Stimulated activated CD4-positive, alpha-beta T cell treated with anti-CD3 and anti-CD28 coated beads, Interleukin-4, amount 100 ng/mL, for 48 hours (primary cell): ENCODE data around the gene TRIO.
"Not testable (repeated sequence)": the region's sequence is repeated elsewhere in the genome, so short reads cannot be mapped to it uniquely, and the experiment has no call there.

Experiments
- DNase-seq, 2 donors: peaks; one replicate each; pipeline ENCODE4 v3.0.0-alpha.2; 2020; ENCODE audit warnings: low read depth in 2 of 2

The TRIO gene

GRCh38 chr5:14142827-14143545 lies at the start of gene TRIO:
Gene TRIO (plus strand): TSS chr5:14143342. CDS start chr5:14143726, 384 bp downstream.
- peak; percentile 77 to 78 for DNase-seq

GRCh38 chr5:14097380-14097779 lies 45.8 kb upstream of the TRIO start:
- DNase-seq = not testable (repeated sequence)

GRCh38 chr5:14097998-14098471 lies 45.1 kb upstream of the TRIO start:
- DNase-seq = no peak

GRCh38 chr5:14100281-14100680 lies 42.9 kb upstream of the TRIO start:
- no peak for DNase-seq

- DNase-seq = no peak
Measured at GRCh38 chr5:14101922-14102321, 41.2 kb upstream of the TRIO start.

GRCh38 chr5:14102666-14103065 lies 40.5 kb upstream of the TRIO start:
- no peak for DNase-seq

GRCh38 chr5:14105718-14106410 lies 37.3 kb upstream of the TRIO start:
- no peak for DNase-seq

GRCh38 chr5:14107536-14107935 lies 35.6 kb upstream of the TRIO start:
- no peak for DNase-seq

- DNase-seq = peak in 1 of 2 donors; percentile 1
Measured at GRCh38 chr5:14108170-14108996, 34.8 kb upstream of the TRIO start.

- peak; percentile 17 to 28 for DNase-seq
Measured at GRCh38 chr5:14109041-14109747, 33.9 kb upstream of the TRIO start.

GRCh38 chr5:14109771-14110170 lies 33.4 kb upstream of the TRIO start:
- no peak for DNase-seq

GRCh38 chr5:14110196-14110595 lies 32.9 kb upstream of the TRIO start:
- no peak for DNase-seq

- DNase-seq = no peak
Measured at GRCh38 chr5:14110680-14111079, 32.5 kb upstream of the TRIO start.

- no peak for DNase-seq
Measured at GRCh38 chr5:14112998-14113652, 30.0 kb upstream of the TRIO start.

GRCh38 chr5:14114615-14115251 lies 28.4 kb upstream of the TRIO start:
- no peak for DNase-seq

GRCh38 chr5:14115323-14115895 lies 27.7 kb upstream of the TRIO start:
- no peak for DNase-seq

GRCh38 chr5:14118551-14119320 lies 24.4 kb upstream of the TRIO start:
- no peak for DNase-seq

- DNase-seq = no peak
Measured at GRCh38 chr5:14120176-14120575, 23.0 kb upstream of the TRIO start.

- DNase-seq = no peak
Measured at GRCh38 chr5:14121552-14121951, 21.6 kb upstream of the TRIO start.

- no peak for DNase-seq
Measured at GRCh38 chr5:14122089-14122488, 21.1 kb upstream of the TRIO start.
